GM19099 (cell line): Measurements from ENCODE around the gene CHRND.

Experiments used
- POLR2A ChIP-seq: IDR thresholded peaks from 3 replicates; pipeline ENCODE4 v1.6.1; 2011; ENCODE audit warnings: low read depth; ENCODE audit not compliant: insufficient read length; ENCODE audit errors: extremely low read depth

Gene CHRND

DNA sequence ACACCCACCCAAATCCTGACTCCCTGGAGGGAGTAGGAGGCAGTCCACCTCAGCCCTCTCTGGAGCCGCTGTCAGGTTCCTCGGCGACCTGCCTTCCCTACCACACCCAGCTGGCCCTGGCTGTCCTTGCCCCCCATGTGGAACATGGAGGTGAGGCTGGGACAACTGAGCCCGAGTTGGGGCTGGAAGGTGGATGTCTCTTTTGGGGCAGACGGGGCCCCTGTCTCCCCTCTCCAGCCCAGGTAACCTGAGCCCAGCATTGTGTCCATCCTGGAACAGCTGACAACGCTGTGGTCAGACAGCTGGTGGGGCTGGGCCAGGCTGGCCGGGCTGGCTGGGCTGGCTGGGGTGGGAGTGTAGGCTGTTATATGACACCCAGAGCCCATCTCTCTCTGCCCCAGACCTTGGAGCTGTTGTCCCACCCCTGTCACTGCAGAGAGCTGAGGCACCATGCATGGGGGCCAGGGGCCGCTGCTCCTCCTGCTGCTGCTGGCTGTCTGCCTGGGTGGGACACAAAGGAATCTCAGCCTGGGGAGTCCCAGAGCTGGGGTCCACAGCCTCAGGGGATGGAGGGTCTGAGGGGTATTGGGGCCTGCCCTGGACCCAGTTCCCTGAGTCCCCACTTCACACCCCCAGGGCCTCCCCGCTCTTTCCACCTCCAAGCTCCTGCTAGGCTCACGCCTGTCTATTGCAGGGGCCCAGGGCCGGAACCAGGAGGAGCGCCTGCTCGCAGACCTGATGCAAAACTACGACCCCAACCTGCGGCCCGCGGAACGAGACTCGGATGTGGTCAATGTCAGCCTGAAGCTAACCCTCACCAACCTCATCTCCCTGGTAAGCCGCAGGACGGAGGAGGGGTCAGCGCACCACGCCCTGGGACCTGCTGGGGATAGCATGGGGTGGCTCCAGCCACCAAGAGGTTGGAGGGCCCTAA is 13.6 kb downstream of the CHRND start, which contains the start of gene CHRNG:
Gene CHRNG (plus strand): TSS at position 395 of the 934 bp plus-strand sequence. CDS start 56 bp downstream, at position 451.
- TF ChIP-seq POLR2A = no peak

DNA sequence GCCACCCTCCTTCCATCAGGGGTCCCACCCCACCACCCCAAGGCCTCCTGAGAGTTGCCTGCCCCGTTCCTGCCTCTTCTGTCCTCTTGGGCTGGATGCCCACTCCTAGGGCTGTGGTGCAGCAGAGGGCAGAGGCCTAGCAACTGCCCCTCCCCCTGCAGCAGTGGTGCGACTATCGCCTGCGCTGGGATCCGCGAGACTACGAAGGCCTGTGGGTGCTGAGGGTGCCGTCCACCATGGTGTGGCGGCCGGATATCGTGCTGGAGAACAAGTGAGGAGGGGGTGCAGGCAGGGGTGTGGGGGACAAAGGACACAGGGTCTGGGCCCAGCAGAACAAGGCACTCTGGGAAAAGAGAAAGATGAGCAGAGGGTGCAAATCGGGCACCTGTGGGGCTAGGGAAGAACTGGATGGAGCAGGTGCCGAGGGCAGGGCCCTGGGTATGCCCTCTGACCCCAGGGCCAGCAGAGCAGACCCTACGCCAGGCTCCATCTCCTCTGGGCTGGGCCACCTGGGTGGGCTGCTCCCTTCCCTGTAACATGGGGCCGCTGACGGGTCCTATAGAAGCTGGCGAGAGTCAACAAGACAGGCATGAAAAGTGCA is 14.6 kb downstream of the CHRND start:
- no peak for TF ChIP-seq POLR2A

DNA sequence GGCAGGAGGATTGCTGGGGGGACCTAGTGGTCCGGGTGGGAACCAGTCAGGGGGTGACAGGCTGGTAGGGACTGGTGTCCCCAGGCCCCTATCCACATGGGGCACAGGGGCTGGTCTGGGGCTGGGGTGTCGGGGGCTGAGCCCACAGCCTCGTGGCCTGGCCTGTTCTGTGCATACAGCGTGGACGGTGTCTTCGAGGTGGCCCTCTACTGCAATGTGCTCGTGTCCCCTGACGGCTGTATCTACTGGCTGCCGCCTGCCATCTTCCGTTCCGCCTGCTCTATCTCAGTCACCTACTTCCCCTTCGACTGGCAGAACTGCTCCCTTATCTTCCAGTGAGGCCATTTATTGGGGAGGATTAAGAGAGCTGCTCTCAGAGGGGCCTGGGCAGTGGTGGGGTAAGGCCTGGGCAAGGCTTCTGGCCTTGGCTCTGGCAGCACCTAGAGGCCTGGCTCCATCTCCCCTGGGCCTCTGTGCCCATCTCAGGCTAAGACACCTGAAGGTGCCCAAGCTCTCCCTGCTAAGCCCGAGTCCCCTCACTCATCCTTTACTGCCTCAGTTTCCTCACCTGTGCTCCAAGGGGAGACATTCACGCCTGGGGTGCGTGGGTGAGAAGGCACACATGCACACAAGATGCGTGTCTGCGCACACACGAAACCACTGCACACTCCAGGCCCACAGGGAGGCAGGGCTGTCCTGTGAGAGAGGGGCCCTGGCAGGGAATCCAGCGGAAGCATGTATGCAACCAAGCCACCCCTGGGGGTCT is 15.4 kb downstream of the CHRND start:
- no peak for TF ChIP-seq POLR2A

DNA sequence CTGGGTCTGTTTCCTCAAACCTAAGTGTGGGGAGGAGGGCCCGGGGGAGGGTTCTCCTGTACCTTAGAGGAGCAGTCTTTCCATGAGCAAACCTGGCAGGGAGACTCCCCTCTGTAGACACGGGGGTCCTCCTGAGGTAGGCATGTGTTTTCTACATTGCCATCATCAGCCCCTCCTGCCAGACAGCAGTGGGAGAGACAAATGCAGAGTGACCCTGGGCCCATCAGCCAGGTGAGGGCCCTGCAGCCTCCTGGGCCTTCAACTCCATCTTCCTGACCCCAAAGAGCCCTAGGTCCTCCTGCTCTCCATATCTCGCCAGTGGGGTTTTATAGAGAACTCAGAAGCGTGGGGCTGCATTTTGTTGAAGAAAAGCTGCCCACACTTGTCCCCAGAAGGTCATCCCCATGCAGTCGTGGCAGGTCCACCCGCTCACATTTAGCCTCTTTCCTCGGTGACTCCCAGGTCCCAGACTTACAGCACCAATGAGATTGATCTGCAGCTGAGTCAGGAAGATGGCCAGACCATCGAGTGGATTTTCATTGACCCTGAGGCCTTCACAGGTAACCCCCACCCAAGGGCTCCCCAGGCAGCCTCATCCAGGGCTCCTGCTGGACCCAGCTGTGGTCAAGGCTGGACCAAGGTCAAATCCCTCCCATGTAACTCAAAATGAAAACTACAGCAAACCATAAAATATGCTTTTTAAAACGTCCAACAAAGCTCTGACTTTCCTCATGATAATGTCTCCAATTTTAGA is 16.2 kb downstream of the CHRND start:
- TF ChIP-seq POLR2A = no peak

DNA sequence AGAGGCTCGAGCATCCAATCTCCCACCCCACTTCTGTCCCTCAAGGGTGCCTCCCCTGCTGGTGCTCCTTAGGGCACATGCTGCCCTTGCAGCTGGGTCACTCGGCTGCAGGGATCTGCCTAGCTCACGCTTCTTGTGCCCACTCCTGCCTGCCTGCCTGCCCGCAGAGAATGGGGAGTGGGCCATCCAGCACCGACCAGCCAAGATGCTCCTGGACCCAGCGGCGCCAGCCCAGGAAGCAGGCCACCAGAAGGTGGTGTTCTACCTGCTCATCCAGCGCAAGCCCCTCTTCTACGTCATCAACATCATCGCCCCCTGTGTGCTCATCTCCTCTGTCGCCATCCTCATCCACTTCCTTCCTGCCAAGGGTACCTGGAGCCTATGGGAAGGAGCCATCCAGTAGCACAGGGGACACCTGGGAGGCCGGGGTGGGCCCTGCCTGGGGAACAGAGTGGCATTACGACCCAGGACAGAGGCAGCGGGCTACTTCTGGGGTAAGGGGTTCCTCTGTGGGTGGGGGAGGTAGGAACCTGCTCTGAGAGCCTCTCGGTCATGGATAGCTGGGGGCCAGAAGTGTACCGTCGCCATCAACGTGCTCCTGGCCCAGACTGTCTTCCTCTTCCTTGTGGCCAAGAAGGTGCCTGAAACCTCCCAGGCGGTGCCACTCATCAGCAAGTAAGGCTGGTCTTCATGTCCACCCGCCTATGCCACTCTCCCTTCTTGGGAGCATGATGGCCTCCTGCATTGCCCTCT is 16.9 kb downstream of the CHRND start:
- no peak for TF ChIP-seq POLR2A

DNA sequence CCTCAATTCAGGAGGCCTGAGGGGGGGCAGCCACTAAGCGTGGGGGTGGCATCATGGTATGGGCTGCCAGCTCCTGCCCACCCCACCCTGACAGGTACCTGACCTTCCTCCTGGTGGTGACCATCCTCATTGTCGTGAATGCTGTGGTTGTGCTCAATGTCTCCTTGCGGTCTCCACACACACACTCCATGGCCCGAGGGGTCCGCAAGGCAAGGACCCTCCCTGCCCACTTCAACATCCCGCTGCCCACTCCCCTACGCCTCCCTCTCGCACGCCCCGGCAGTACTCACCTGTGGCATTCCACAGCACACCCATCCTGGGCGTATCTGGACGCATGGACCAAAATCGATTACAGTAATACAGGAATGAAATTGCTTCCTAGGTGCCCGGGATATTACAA is 17.5 kb downstream of the CHRND start:
- TF ChIP-seq POLR2A = no peak

DNA sequence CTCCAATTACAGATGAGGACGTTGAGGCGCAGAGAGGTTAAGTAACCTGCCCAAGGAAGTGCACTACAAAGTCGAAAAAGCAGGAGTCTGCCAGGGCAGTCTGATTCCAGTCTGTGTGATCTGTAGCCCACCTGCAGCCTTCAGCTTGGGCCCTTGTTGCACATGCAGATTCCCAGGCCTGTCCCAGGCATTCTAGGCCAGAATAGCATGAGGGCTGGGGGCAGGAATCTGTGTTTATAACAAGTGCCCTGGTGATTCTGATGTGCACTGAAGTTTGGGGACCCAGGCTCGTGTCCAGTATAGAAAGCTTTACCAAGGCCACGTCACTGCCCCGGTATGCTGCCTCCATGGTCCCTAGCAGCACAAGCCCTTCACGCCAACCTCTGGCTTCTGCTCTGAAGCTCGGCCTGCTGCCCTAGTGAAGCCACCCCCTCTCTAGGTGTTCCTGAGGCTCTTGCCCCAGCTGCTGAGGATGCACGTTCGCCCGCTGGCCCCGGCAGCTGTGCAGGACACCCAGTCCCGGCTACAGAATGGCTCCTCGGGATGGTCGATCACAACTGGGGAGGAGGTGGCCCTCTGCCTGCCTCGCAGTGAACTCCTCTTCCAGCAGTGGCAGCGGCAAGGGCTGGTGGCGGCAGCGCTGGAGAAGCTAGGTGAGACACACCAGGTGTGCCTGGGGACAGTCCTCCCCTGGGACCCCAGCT is 18.1 kb downstream of the CHRND start:
- no peak for TF ChIP-seq POLR2A

DNA sequence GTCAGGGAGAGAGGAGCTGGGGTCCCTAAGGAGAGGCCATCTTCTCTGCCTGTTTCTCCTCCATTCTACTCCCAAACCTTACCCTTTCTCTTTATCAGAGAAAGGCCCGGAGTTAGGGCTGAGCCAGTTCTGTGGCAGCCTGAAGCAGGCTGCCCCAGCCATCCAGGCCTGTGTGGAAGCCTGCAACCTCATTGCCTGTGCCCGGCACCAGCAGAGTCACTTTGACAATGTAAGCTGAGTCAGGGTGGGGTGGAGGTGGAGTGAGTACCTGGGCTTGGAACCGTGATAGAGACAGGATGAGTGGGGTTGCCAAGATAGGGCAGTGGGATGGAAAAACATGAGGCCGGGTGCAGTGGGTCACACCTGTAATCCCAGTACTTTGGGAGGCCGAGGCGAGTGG is 18.7 kb downstream of the CHRND start:
- TF ChIP-seq POLR2A = no peak

DNA sequence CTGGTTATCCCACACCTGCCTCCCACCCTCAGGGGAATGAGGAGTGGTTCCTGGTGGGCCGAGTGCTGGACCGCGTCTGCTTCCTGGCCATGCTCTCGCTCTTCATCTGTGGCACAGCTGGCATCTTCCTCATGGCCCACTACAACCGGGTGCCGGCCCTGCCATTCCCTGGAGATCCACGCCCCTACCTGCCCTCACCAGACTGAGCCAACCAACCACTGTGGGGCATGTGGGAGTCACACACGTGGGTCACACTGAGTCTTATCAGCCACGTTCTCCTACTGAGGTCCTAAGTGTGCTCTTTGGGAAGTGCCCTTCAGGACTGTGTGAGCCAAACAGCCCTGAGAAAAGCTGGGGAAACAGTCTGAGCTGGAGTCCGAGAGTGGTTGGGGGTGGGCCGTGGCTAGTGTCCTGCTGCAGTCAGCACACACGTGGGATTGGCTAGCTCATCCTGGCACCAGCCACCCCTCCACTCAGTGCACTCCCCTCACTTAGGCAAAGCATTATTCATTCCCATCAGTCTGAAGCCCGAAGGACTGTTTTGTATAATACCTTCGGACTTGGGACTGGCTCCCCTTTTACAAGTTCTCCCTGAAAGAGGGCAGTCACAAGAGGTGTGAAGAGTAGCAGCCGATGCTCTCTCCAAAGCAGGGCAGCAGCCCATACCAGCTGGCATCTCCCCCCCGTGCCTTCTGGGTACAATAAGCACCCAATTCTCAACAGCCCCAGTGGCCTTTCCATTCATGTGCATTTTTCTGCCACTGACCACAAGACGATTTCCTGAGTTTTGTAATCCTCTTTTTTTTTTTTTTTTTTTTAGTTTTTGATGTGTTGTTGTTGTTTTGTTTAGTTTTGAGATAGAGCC is 19.8 kb downstream of the CHRND start:
- TF ChIP-seq POLR2A = no peak

DNA sequence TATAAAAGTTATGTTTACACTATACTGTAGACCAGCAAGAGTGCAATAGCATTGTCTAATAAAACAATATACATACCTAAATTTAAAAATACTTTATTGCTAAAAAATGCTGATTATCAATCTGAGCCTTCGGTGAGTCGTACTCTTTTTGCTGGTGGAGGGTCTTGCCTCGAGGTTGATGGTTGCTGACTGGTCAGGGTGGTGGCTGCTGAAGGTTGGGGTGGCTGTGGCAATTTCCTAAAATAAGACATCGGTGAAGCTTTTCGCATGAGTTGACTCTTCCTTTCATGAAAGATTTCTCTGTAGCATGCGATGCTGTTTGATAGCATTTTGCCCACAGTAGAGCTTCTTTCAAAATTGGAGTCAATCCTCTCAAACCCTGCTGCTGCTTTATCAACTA is 22.0 kb downstream of the CHRND start:
- TF ChIP-seq POLR2A = no peak

DNA sequence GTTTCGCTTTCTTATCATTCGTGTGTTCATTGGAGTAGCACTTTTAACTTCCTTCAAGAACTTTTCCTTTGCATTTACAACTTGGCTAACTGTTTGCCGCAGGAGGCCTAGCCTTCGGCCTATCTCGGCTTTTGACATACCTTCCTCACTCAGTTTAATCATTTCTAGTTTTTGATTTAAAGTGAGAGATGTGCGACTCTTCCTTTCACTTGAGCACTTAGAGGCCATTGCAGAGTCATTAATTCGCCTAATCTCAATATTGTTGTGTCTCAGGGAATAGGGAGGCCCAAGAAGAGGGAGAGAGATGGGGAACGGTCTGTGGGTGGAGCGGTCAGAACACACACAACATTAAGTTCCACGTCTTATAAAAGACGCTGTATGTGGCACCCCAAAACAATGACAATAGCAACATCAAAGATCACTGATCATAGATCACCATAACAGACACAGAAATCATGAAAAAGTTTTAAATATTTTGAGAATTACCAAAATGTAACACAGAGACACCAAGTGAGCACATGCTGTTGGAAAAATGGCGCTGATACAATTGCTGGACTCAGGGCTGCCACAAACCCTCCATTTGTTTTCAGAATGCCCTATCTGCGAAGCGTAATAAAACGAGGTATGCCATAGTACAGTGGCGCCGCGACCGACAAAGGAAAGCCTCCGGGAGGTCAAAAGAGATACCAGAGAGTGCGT is 23.8 kb downstream of the CHRND start:
- TF ChIP-seq POLR2A = no peak

DNA sequence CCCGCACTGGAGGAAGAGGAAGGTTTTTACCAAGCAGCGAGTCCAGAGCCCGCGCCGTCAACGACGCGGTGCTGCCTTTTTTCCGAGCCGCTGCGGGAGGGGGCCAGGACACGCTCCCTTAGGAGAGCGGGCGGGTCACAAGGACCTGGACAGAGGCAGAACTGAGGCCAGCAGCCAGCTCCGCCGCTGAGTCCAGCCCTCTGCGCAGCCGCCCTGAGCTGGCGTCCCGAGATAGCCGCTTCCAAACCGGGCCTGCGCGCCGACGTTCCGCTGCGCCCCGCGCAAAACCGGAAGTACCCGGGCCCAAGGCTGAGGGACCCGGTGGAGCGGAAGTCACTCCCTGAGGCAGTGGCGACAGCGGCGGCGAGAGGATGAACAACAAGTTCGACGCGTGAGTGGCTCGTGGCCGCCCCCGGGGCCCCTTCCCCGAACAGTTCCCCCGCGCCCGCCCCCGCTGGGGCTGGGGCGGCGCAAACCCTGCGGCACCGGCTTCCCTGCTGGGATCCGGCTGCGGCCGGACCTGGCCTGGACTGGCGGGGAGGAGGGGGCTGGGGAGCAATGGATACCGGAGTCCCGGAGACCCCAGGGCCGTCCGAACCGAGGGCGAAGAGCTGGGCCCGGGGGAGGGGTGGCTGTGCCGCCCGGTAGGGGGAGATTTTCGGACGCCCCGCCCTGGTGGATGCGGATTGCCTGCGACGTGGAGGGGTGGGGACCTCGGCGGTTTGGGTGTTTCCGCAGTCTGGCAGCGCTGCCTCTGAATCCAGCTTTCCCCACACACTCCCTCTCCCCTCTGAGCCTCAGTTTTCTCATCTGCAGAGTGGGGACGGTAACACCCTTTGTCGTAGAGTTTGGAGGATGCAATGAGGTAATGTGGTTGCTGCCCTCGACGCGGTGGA is 24.6 kb downstream of the CHRND start, which contains the start of the genes EIF4E2 and TIGD1:
Gene EIF4E2 (plus strand): TSS at position 336 of the 896 bp plus-strand sequence. CDS start 36 bp downstream, at position 372.
Gene TIGD1 (minus strand): TSS at position 204 of the 896 bp plus-strand sequence. CDS start 675 bp downstream, outside the sequence.
- TF ChIP-seq POLR2A = peak; percentile 94
